ENCODE data around the gene KLHL28.

KLHL28 gene

GRCh38 chr14:44887596-44887955 lies 74.2 kb downstream of the KLHL28 start:
- no peaks in the 10 kb centered on the region for H3K27me3 ChIP-seq (ENCODE audit: insufficient read depth, low read length, poor library complexity, severe bottlenecking)
- no peaks in the 10 kb centered on the region for H3K9me3 ChIP-seq (ENCODE audit: insufficient read depth, low read depth, low read length)
- no peaks in the 10 kb centered on the region for H3K79me2 ChIP-seq (ENCODE audit: insufficient read depth, low read length)
- no peaks in the 10 kb centered on the region for H4K20me1 ChIP-seq (ENCODE audit: insufficient read depth, low read length, poor library complexity, severe bottlenecking)
- no peaks in the 10 kb centered on the region for H3F3A ChIP-seq (ENCODE audit: low read depth)
- H3K4me3 ChIP-seq (ENCODE audit: low read length, poor library complexity, severe bottlenecking), result no peak overlapping the region
- H3K36me3 ChIP-seq (ENCODE audit: insufficient read depth, low read length), result no peaks in the 10 kb centered on the region
- no peak overlapping the region for H3K4me2 ChIP-seq (ENCODE audit: low read depth, low read length, poor library complexity, severe bottlenecking)
- no peak overlapping the region for H3K9ac ChIP-seq (ENCODE audit: low read depth, low read length, poor library complexity, severe bottlenecking)
- TF ChIP-seq CTCF (conservative IDR thresholded peaks at IDR 0.05; ENCODE audit: low read length) (no peak), EZH2phosphoT487 (IDR thresholded peaks at IDR 0.05; ENCODE audit: borderline replicate concordance) (no peak)
- no peaks in the 10 kb centered on the region for H3K9me2 ChIP-seq (replicated peaks; ENCODE audit: low read depth, low read length)
- H3K4me1 ChIP-seq (ENCODE audit: insufficient read depth, low read length, poor library complexity, severe bottlenecking), result no peaks in the 10 kb centered on the region
- H2AFZ ChIP-seq (ENCODE audit: low read length), result no peak overlapping the region

DNA sequence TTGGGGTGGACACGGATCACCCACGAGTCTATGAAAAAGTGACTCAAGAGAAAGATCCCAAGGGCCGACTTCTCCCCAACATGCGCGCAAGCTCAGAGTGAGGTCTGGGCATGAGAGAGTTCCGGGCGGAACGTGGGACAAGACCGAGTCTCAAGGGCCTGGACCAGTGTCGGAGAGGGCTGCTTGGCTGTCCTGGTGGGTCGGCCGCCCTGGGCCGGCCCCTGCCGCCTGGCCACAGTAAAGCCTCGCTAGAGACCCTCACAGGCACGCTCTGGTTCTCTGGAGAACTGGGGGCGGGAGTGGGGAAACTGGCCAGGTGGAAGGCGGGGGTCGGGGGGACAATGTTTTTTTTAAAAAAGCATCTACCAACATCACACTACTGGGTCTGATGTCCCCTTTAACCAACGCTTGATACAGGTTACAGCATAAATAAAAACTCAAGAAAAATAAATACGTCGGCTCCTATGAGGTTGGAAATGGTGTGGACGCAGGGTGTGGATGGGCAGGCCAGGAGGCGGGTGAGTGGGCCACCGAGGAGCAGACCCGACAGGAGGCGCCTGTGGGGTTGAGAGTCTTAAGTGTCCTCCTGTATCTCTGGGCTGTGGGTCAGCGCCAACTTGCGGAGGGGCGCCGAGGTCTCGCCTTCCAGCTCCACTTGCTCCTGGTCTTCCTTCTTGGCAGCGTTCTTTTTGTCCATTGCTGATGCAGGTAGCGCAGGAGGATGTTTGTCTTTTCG lies 74.7 kb downstream of the KLHL28 start:
- Histone ChIP-seq H3F3A (ENCODE audit: low read depth) (no peaks in the 10 kb centered on the region), H3K9me3 (ENCODE audit: insufficient read depth, low read depth, low read length) (no peaks in the 10 kb centered on the region), H3K4me3 (ENCODE audit: low read length, poor library complexity, severe bottlenecking) (no peak overlapping the region), H2AFZ (ENCODE audit: low read length) (no peak overlapping the region), H3K4me1 (ENCODE audit: insufficient read depth, low read length, poor library complexity, severe bottlenecking) (no peaks in the 10 kb centered on the region), H3K9ac (ENCODE audit: low read depth, low read length, poor library complexity, severe bottlenecking) (no peak overlapping the region), H3K36me3 (ENCODE audit: insufficient read depth, low read length) (no peaks in the 10 kb centered on the region), H3K9me2 (replicated peaks; ENCODE audit: low read depth, low read length) (no peaks in the 10 kb centered on the region), H4K20me1 (ENCODE audit: insufficient read depth, low read length, poor library complexity, severe bottlenecking) (no peaks in the 10 kb centered on the region), H3K79me2 (ENCODE audit: insufficient read depth, low read length) (no peaks in the 10 kb centered on the region), H3K4me2 (ENCODE audit: low read depth, low read length, poor library complexity, severe bottlenecking) (no peak overlapping the region), H3K27me3 (ENCODE audit: insufficient read depth, low read length, poor library complexity, severe bottlenecking) (no peaks in the 10 kb centered on the region)
- TF ChIP-seq EZH2phosphoT487 (IDR thresholded peaks at IDR 0.05; ENCODE audit: borderline replicate concordance) (no peak), CTCF (conservative IDR thresholded peaks at IDR 0.05; ENCODE audit: low read length) (no peak)

DNA sequence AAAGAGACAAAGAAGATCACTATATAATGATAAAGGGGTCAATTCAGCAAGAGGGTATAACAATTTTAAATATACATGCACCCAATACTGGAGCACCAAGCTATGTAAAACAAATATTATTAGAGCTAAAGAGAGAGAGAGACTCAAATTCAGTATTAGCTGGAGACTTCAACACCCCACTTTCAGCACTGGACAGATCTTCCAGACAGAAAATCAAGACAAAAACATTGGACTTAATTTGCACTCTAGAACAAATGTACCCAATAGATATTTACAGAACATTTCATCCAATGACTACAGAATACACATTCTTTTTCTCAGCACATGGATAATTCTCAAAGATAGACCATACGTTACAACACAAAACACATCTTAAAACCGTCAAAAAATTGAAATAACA lies 81.0 kb downstream of the KLHL28 start:
- Histone ChIP-seq H3K4me3 (ENCODE audit: low read length, poor library complexity, severe bottlenecking) (no peak overlapping the region), H3K79me2 (ENCODE audit: insufficient read depth, low read length) (no peaks in the 10 kb centered on the region), H3K27me3 (ENCODE audit: insufficient read depth, low read length, poor library complexity, severe bottlenecking) (no peaks in the 10 kb centered on the region), H3K36me3 (ENCODE audit: insufficient read depth, low read length) (no peaks in the 10 kb centered on the region), H3K4me2 (ENCODE audit: low read depth, low read length, poor library complexity, severe bottlenecking) (no peak overlapping the region), H3K9ac (ENCODE audit: low read depth, low read length, poor library complexity, severe bottlenecking) (no peak overlapping the region), H3K9me3 (ENCODE audit: insufficient read depth, low read depth, low read length) (peaks cover 3% of the 10 kb centered on the region; the same call in 1 of the 2 replicates), H2AFZ (ENCODE audit: low read length) (no peak overlapping the region), H3F3A (ENCODE audit: low read depth) (no peaks in the 10 kb centered on the region), H4K20me1 (ENCODE audit: insufficient read depth, low read length, poor library complexity, severe bottlenecking) (no peaks in the 10 kb centered on the region), H3K9me2 (replicated peaks; ENCODE audit: low read depth, low read length) (no peaks in the 10 kb centered on the region), H3K4me1 (ENCODE audit: insufficient read depth, low read length, poor library complexity, severe bottlenecking) (no peaks in the 10 kb centered on the region)
- TF ChIP-seq CTCF (conservative IDR thresholded peaks at IDR 0.05; ENCODE audit: low read length) (no peak), EZH2phosphoT487 (IDR thresholded peaks at IDR 0.05; ENCODE audit: borderline replicate concordance) (no peak)

All from Loucy (cell line).